ENCODE results near the gene ILKAP. TPM values are rescaled to one million over a fixed set of nuclear protein-coding genes. Genes with fewer than 3 reads are reported as not detected.
A peak's percentile ranks its signal among the peaks of the same experiment; 100 is the strongest.

ILKAP gene
- total RNA-seq, 1 experiment from 2014 or later: 20.5 TPM

DNA sequence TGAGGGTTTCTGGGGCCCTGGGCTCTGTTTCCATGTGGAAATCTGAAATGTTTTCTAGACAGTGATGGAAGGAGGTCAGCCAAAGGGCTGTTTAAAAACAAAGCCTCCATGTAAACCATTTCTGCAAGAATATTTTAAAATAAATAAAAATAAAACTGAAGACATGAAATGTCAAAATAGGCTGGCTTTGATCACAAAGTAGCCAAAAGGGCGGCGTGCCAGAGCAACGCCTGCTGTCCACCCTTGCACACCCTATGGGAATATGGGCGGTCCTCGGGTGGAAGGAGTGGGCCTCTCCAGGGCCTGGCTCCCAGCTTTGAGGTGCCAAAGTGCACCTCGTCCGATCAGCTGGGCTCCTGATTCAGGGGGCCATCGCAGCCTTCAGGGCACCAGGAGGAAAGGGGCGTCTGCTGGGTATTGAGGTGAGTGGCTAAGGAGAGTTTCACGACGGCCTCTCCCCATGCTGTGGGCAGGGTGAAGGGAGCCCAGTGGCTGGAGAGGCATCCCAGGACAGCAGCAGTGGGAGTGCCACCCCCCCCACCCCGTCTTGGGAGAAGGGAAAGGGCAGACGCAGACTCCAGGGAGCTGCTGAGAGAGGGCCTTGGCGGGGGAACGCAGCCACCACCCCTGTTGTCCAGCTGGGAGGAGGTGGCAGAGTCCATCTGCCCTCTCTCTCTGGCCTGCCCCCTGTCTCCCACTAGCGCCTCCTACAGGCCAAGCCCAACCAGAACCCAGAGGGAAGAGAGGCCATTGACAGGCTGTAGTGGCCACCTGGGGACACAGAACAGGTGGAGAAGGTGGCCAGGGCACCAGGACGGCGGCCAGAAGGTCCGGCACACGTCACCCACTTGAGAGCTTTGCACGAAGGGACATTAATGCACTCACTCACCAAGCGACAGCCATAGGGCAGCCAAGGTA lies 50.5 kb downstream of the ILKAP start:
- DNase-seq (ENCODE audit: low read depth): no peak

DNA sequence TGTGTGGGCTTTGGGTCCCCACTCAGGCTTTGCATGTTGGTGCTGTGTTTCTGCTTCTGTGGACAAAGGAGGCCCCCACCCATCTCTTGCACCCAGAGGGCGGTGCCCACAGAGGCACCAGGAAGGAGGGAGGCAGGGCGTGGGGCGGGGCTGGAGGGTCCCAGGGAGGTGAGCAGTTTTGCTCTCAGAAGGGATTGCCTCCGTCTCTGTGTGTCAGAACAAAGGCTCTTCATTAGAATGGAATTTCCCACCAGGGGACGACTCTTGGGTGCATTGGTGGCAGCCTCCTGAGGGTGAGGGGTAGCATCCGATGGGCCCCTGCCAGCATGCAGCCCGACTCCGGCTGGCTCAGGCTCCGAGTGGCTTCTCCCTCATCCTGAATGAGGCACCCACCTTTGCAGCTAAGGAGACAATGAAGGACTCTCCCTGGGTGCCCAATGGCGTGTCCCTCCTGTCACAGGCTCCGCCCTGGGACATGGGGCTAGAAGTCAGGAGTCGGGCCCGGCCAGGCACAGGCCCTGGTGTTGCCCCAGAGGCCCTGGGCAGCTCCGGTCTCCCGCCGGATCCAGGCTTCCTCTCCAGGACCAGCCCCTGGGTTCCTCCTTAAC lies 51.8 kb downstream of the ILKAP start:
- DNase-seq (ENCODE audit: low read depth): no peak

DNA sequence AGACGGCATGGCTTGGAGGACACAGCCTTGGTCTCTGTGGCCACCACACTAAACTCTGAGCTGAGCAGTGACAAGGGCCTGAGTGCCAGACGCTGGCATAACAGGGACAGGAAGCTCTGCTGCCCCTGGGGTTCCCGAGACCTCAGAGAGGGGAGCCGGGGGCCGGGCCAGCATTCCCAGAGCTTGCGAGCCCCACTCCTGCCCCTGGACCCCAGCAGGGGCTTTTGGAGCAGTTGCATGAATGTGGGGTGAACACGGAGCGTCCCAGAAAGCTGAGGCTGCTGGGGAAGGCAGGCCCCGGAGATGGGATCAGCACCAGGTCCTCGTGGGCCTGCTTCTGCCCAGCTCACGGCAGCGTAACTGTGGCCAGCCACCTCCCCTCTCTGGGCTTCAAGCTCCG lies 52.3 kb downstream of the ILKAP start:
- no peak for DNase-seq (ENCODE audit: low read depth)

DNA sequence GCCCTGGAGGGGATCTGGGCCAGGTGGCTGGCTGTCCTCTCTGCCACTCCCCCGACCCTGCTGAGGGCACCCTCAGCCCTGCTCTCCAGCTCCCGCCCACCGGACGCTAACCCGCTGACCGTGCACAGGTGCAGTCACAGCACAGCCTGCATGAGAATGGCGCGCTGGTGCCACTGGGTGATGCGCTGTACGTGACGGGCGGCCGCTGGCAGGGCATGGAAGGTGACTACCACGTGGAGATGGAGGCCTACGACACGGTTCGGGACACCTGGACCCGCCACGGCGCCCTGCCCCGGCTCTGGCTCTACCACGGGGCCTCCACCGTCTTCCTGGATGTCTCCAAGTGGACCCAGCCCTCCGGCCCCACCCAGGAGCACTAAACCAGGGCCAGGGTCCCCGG lies 52.8 kb downstream of the ILKAP start:
- no peak for DNase-seq (ENCODE audit: low read depth)

DNA sequence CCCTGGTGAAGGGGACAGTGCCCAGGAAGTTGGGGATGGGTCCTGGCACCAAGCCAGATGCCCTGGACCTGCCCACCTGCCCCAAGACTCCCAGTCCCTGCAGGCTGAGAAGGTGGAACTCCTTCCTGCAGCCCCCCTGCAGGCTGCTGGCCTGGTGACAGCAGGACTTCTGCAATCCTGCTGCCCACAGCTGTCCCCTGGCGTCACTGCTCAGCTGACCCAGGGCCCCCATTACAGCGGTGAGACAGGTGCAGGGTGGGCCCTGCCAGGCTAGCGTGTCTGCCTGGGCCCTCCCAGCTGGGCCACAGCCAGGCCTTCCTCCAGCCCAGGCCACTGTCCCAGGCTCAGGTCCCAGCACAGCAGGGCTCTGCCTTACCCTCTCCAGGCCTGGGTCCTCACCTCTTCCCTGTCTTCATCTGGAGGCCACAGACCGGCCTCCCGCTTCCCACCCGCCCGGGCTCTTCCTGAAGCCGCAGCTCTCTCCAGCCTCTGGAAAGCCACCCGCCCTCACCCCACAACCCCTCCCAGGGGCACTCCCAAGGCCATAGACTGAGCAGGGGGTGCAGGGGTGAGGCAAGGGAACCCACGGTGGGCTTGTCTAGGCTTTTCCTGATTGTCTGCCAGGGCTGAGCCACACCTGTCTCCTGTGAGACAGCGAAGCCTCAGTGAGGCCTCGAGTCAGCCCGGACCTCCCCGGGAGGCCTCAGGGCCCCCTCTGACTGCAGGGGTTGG lies 53.5 kb downstream of the ILKAP start:
- DNase-seq (ENCODE audit: low read depth): no peak

DNA sequence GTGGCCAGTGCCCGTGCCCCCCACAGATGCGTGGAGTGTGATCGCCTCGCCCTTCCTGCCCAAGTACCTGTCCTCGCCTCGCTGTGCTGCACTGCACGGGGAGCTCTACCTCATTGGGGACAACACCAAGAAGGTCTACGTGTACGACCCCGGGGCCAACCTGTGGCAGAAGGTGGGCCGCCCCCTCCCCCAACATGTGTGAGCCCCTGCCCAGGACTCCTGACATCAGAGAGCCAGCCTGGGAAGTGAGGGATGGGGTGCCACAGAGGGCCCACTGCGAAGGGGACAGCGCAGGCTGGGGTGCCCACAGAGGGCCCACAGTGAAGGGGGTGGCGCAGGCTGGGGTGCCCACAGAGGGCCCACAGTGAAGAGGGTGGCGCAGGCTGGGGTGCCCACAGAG lies 54.5 kb downstream of the ILKAP start:
- DNase-seq (ENCODE audit: low read depth): no peak

DNA sequence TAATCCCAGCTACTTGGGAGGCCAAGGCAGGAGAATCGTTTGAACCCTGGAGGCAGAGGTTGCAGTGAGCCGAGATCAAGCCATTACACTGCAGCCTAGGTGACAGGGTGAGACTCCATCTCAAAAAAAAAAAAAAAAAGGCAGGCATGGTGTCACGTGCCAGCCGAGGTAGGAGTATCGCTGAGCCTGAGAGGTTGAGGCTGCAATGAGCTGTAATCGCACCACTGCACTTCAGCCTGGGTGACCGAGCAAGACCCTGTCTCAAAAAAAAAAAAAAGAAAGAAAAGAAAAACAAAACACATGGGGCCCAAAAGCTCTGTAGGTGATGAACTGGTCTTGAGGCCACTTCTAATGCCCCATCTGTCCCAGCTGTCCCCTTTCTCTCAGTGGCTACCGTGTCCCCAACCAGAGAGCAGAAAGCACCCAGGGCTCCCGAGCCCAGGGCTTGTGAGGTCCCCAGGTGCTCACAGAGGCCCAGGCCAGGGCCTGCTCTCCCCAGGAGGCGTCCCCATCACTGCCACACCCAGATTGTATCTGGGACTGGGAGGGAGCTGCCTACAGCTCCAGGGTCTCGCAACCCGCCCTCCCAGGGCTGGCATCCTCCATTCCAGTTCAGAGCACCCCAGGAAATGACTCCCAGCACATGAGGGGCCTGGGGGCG lies 56.5 kb downstream of the ILKAP start:
- no peak for DNase-seq (ENCODE audit: low read depth)

DNA sequence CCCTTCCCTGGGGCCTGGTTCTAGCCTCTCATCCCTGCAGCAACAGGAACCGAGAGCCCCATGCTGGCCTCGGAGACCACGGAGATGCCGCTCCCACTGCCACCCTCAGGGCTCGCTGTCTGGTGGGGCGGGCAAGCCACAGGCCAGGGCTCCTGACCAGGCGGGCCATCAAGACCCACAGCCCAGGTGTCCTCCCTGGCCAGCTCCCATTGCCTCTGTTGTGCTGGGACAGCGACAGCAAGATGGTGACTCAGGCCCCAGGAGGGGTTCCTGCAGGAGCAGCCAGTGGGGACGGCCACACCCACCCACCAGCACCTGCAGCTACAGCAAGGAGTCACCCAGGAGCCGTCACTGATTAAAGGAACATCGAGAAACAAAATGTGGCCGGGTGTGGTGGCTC lies 57.6 kb downstream of the ILKAP start:
- no peak for DNase-seq (ENCODE audit: low read depth)

DNA sequence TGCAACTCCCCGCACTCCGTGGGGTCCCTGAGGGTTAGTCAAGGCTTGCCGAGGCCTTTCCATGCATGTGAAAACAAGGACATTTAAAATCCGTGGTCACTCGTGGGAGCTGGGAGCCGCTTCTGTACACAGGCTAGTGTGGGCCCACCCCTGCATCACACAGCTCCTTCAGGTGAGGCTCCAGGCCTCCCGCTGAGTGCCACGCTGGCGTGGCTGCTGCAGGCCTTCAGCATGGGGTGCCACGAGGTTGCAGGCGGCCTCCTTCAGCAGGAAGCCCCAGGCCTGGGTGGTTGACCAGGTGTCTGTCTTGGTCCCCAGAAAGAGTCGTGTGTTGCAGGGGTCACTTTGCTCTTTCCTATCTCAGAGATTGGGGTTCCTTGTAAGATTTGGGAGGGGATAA lies 58.4 kb downstream of the ILKAP start:
- DNase-seq (ENCODE audit: low read depth): no peak

DNA sequence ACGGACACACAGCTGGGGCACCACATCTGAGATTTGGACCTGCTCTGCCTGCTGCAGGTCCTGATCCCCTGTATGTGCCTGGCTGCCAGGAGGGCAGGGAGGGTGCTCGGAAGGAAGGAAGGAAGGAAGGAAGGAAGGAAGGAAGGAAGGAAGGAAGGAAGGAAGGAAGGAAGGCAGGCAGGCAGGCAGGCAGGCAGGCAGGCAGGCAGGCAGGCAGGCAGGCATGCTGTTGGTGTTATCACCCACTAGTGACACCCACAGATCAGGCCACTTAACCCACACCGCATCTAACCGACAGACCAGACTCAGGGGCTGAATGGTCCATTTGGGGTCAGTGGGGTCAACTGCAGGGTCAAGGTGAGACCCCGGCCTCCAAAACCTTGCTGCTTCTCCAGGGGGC lies 59.2 kb downstream of the ILKAP start:
- DNase-seq (ENCODE audit: low read depth): no peak

DNA sequence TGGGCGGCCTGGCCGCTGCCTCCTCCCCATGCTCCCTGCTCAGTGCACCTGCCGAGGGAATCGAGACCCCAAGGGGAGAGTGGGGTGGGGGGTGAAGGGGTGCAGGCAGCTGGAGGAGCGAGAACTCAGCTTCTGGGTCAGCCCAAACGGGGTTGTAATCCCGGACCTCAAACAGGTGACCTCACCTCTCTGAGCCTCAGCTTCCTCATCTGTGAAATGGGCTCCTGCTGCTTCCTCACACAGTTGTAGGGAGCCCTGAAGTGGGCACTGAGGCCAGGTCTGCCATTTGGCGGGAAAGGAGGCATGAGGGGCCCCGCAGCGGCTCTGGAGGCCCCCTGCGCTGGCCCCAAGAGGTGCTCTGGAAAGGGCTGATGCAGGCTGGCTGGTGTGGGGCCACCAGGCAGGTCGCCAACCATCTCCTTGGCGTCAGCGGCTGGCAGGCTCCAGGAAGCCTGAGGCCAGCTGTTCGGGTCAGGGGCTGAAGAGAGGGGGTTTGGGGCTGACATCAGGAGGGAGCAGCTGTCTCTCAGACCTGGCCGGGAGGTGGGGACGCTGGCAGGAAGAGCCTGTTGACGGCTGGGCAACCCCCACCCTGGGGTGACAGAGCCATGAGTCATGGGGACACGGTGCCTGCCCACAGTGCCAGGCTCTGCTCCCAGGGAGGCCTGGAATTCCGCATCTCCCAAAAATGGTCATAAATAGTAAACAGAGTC lies 60.1 kb downstream of the ILKAP start:
- DNase-seq (ENCODE audit: low read depth): peak; percentile 84

DNA sequence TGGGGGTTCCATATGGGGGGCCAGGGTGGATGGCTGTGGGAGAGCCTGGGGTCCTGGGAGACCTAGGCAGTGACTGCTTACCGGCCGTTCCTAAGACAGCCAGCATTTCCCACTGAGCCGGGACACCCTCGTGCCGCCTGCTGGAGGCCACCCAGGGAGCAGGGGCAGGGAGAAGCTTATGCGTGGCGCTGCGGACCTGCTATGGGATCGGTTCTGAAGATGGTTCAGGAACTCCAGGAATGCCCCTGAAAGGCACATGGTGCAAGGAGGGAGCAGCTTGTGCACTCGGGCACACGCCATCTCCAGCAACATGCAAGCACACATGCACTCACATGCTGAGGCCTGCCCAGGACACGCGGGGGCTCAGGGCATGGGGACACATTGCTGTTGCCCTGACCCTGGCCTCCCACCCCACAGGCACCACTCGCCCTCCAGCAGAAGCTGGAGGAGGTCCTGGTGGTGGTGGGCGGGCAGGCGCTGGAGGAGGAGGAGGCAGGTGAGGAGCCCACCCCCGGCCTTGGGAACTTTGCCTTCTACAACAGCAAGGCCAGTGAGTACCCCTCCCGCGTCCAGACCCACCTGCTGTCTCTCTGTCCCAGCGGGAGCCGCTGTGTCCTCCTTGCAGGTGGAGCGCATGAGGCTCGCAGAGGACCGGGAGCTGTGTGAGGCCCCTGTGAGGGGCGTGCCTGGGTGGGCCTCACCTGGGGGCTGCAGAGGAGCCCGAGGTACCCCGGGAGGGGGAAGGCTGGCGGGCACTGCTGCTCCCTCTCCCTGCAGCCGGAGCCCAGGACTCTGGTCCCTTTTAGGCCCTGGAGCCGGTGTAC lies 60.9 kb downstream of the ILKAP start:
- no peak for DNase-seq (ENCODE audit: low read depth)

DNA sequence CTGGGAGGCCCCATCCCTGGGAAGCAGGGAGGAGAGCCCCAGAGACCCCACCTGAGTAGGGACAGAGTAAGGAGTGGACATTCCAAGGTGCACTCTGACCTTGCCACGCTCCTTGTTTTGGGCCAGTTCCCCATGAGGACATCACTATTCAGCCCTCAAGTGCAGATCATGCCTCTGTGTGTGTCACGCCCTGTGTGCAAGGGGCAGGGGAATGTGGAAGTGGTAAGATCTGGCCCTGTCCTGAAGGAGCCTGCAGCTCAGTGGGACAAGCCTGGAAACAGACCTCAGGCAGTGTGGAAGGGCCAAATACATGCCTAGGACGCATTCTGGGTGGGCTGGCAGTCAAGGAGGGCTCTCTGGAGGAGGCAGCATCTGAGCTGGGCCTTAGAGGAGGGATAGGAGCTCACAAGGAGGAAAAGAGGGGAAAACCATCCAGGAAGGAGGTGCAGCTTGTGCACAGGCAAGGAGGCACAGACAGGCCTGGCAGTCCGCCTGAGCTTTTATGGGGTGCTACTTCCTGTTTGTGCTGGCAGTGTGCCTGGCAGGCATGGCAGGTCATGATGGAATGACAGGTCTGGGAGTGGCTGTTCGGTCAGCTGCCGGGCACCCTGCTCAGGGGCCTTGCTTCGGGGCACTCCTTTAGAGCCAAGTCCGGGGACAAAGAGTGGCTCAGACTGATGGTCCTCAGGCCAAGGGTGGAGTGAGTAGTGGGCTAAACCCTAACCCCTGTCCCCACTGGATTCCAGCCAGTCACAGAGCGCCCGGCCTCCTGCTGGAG lies 61.8 kb downstream of the ILKAP start:
- DNase-seq (ENCODE audit: low read depth): peak; percentile 63

DNA sequence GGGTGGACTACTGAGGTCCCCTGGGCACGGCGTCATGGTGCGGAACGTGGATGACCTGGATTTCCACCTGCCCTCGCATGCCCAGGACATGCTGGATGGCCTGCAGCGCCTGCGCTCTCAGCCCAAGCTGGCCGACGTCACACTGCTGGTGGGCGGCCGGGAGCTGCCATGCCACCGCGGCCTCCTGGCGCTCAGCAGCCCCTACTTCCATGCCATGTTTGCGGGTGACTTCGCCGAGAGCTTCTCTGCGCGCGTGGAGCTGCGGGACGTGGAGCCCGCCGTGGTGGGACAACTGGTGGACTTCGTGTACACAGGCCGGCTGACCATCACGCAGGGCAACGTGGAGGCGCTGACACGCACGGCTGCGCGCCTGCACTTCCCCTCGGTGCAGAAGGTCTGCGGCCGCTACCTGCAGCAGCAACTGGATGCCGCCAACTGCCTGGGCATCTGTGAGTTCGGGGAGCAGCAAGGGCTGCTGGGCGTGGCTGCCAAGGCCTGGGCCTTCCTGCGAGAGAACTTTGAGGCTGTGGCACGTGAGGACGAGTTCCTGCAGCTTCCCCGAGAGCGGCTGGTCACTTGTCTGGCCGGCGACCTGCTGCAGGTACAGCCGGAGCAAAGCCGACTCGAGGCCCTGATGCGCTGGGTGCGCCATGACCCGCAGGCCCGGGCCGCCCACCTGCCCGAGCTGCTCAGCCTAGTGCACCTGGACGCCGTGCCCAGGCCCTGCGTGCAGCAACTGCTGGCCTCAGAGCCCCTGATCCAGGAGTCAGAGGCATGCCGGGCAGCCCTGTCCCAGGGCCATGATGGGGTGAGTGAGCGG lies 62.6 kb downstream of the ILKAP start:
- no peak for DNase-seq (ENCODE audit: low read depth)

DNA sequence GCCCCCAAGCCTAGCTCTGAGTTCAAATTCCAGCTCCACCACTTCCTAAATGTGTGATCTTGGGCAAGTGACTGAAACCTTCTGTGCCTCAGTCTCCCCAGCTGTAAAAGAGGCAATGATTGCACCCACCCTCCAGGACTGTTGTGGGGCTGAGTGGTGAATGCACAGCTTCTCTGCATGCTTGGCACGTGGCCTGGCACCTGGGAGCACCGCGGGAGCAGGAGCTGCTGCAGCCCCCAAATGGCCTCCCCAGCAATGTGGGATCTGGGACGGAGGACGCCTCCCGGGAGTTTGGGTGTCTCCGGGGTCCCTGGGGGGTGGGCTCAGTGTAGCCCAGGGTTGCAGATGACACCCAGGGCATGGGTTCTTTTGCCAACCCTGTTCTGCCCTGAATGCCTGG lies 63.5 kb downstream of the ILKAP start:
- DNase-seq (ENCODE audit: low read depth): no peak

DNA sequence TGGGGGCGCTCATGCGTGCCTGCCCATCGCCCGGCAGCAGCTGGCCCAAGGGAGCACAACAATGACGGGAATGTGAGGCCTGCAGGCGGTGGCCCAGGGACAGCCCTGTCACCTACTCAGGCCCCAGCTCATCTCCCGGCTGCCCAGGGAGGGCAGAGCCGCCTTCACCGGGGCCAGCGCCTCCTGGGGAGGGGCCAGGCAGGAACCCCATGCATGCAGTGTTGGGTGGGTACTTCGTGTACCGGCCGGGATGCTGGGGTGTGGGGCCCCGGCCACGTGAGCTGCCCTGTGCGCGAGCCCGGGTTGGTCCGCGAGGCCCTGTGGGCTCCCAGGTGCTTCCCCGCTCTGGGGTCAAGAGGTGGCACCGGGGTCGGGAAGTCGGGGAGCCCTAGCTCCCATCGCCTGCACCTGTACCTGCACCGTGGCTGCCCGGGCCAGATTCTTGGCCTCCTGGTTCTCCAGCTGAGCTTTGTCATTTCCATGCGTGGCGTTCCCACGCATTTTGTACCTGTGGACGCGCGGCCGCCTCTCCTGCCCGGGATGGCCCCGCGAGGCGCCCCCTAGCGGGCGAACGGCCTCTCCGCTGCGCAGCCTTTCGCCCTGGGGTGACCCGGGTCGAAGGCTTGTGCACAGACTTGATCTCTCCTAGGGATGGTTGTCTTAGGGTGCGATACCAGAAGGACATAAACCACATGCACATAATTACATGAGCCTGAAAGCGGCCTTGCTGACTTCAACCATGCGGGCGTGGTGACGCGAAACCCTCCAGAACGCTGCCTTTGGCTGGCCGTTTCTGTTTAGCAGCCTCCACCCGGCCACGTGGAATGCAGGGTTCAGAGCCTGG lies 64.1 kb downstream of the ILKAP start:
- no peak for DNase-seq (ENCODE audit: low read depth)

DNA sequence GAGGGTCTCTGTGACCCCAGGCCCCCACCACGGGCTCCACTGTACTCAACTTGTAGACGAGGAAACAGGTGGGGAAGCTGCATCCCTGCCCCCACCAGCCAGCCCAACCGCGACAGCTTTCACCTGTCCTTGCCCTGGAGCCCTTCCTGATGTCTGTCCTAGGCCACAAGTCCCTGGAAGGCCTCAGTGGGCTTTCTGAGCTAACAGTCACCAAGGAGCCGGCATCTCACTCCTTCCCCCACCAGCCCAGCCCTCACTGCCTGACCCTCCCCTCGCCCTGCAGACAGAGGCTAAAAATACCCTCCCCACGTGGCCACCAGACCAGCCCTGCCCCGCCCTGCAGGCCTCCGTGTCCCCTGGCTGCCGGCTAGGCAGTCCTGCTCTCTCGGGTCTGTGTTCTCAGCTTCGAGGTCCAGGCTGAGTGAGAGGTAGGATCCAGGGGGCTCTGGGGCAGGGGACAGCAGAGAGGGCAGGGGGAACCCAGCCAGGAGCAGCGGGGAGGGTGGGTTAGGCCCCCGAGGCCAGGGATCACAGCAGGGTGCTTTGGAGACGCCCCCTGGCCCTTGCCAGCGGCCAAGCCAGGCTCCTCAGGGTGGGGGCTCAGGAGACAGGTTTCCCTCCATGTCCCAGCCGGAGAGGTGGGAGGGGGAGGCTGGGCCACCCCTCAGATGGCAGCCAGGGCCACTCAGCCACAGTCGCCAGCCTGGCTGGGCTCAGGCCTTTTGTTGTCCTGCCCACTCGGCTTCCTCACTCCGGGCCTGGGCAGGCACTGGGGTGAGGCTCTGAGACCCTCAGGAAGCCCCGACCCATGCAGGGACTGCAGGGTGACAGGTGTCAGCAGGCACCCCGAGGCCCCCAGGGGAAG lies 64.9 kb downstream of the ILKAP start, which contains the start of gene KLHL30:
TSS of gene KLHL30 (plus strand) at position 338 of the 865 bp plus-strand sequence. CDS start 2,087 bp downstream, outside the sequence.
- no peak for DNase-seq (ENCODE audit: low read depth)

All from RPMI7951 (cell line).